Measurements from ENCODE around the gene ARHGAP5. TPM values are rescaled to one million over a fixed set of nuclear protein-coding genes. Genes with fewer than 3 reads are reported as not detected.
A peak's percentile ranks its signal among the peaks of the same experiment; 100 is the strongest.

The ARHGAP5 gene
- total and polyA plus RNA-seq, 2 experiments from 2014 or later: 22.1 to 72.6 TPM

DNA sequence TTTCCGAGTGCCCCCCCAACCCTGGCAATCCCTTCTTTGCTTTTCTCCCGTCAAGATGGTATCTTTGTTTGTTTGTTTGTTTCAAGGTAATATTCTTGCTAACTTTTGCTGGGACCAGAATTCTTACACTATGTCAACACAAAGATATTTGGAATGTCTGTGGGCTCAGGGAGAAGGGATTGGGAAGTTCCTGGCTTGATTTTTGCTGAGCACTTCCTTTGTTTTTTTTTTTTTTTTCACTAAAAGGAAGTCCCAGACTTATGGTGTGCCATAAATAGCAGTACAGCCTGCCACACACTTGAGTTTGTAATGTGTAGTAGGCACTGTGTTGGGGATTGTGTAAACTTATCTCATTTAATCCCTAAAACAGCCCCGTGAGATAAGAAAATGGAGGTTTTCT lies 113.6 kb downstream of the ARHGAP5 start:
- ATAC-seq (no peak), DNase-seq (ENCODE audit: low spot score) (no peak)
- Mint-ChIP-seq H3K27me3 (ENCODE audit: insufficient read depth, low read depth, poor library complexity) (no peaks in the 10 kb centered on the region), H3K27ac (no peak overlapping the region), H3K36me3 (ENCODE audit: low read depth) (0 out of 3 replicates have a peak, but pooled peaks cover 3% of the 10 kb centered on the region), H3K9me3 (peaks cover 8% of the 10 kb centered on the region), H3K4me1 (no peaks in the 10 kb centered on the region), H3K4me3 (no peak overlapping the region)
- Histone ChIP-seq H3K9me2 (ENCODE audit: insufficient read depth) (0 out of 2 replicates have a peak, but pooled peaks cover 3% of the 10 kb centered on the region), H3K4me2 (no peak overlapping the region), H3K79me2 (replicated peaks; ENCODE audit: insufficient read depth) (no peaks in the 10 kb centered on the region), H3K27me3 (ENCODE audit: insufficient read depth) (no peaks in the 10 kb centered on the region), H3K4me1 (ENCODE audit: insufficient read depth) (no peaks in the 10 kb centered on the region), H3F3A (replicated peaks; ENCODE audit: low read depth) (no peaks in the 10 kb centered on the region), H3K4me3 (no peak overlapping the region), H3K27ac (ENCODE audit: low read depth) (no peak overlapping the region), H3K36me3 (ENCODE audit: insufficient read depth) (no peaks in the 10 kb centered on the region; the same call in none of the 2 replicates), H2AFZ (0 out of 2 replicates have a peak overlapping the region, but pooled peaks have one; percentile 66), H4K20me1 (replicated peaks; ENCODE audit: insufficient read depth) (no peaks in the 10 kb centered on the region)
- no peak for TF ChIP-seq POLR2AphosphoS5 (IDR thresholded peaks at IDR 0.05; ENCODE audit: low read depth)
- TF ChIP-seq STAT1 (IDR thresholded peaks at IDR 0.05; ENCODE audit: unreplicated experiment): no peak
- no peak for TF ChIP-seq CREB1 (CRISPR knock-in tag; IDR thresholded peaks at IDR 0.05; ENCODE audit: low read depth)
- no peak for TF ChIP-seq ZNF331 (CRISPR knock-in tag; IDR thresholded peaks at IDR 0.05; ENCODE audit: low read depth)
- TF ChIP-seq NANOG (IDR thresholded peaks at IDR 0.05; ENCODE audit: borderline replicate concordance): no peak
- TF ChIP-seq, protein P1, sequence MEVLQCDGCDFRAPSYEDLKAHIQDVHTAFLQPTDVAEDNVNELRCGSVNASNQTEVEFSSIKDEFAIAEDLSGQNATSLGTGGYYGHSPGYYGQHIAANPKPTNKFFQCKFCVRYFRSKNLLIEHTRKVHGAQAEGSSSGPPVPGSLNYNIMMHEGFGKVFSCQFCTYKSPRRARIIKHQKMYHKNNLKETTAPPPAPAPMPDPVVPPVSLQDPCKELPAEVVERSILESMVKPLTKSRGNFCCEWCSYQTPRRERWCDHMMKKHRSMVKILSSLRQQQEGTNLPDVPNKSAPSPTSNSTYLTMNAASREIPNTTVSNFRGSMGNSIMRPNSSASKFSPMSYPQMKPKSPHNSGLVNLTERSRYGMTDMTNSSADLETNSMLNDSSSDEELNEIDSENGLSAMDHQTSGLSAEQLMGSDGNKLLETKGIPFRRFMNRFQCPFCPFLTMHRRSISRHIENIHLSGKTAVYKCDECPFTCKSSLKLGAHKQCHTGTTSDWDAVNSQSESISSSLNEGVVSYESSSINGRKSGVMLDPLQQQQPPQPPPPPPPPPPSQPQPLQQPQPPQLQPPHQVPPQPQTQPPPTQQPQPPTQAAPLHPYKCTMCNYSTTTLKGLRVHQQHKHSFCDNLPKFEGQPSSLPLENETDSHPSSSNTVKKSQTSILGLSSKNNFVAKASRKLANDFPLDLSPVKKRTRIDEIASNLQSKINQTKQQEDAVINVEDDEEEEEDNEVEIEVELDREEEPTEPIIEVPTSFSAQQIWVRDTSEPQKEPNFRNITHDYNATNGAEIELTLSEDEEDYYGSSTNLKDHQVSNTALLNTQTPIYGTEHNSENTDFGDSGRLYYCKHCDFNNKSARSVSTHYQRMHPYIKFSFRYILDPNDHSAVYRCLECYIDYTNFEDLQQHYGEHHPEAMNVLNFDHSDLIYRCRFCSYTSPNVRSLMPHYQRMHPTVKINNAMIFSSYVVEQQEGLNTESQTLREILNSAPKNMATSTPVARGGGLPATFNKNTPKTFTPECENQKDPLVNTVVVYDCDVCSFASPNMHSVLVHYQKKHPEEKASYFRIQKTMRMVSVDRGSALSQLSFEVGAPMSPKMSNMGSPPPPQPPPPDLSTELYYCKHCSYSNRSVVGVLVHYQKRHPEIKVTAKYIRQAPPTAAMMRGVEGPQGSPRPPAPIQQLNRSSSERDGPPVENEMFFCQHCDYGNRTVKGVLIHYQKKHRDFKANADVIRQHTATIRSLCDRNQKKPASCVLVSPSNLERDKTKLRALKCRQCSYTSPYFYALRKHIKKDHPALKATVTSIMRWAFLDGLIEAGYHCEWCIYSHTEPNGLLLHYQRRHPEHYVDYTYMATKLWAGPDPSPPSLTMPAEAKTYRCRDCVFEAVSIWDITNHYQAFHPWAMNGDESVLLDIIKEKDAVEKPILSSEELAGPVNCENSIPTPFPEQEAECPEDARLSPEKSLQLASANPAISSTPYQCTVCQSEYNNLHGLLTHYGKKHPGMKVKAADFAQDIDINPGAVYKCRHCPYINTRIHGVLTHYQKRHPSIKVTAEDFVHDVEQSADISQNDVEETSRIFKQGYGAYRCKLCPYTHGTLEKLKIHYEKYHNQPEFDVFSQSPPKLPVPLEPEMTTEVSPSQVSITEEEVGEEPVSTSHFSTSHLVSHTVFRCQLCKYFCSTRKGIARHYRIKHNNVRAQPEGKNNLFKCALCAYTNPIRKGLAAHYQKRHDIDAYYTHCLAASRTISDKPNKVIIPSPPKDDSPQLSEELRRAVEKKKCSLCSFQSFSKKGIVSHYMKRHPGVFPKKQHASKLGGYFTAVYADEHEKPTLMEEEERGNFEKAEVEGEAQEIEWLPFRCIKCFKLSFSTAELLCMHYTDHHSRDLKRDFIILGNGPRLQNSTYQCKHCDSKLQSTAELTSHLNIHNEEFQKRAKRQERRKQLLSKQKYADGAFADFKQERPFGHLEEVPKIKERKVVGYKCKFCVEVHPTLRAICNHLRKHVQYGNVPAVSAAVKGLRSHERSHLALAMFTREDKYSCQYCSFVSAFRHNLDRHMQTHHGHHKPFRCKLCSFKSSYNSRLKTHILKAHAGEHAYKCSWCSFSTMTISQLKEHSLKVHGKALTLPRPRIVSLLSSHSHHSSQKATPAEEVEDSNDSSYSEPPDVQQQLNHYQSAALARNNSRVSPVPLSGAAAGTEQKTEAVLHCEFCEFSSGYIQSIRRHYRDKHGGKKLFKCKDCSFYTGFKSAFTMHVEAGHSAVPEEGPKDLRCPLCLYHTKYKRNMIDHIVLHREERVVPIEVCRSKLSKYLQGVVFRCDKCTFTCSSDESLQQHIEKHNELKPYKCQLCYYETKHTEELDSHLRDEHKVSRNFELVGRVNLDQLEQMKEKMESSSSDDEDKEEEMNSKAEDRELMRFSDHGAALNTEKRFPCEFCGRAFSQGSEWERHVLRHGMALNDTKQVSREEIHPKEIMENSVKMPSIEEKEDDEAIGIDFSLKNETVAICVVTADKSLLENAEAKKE (CRISPR knock-in tag; IDR thresholded peaks at IDR 0.05): no peak
- TF ChIP-seq ZNF114 (CRISPR knock-in tag; IDR thresholded peaks at IDR 0.05): no peak
- TF ChIP-seq, protein P2, sequence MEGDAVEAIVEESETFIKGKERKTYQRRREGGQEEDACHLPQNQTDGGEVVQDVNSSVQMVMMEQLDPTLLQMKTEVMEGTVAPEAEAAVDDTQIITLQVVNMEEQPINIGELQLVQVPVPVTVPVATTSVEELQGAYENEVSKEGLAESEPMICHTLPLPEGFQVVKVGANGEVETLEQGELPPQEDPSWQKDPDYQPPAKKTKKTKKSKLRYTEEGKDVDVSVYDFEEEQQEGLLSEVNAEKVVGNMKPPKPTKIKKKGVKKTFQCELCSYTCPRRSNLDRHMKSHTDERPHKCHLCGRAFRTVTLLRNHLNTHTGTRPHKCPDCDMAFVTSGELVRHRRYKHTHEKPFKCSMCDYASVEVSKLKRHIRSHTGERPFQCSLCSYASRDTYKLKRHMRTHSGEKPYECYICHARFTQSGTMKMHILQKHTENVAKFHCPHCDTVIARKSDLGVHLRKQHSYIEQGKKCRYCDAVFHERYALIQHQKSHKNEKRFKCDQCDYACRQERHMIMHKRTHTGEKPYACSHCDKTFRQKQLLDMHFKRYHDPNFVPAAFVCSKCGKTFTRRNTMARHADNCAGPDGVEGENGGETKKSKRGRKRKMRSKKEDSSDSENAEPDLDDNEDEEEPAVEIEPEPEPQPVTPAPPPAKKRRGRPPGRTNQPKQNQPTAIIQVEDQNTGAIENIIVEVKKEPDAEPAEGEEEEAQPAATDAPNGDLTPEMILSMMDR (conservative IDR thresholded peaks at IDR 0.05; ENCODE audit: low read depth in 2 of 2): no peak
- TF ChIP-seq, protein P3, sequence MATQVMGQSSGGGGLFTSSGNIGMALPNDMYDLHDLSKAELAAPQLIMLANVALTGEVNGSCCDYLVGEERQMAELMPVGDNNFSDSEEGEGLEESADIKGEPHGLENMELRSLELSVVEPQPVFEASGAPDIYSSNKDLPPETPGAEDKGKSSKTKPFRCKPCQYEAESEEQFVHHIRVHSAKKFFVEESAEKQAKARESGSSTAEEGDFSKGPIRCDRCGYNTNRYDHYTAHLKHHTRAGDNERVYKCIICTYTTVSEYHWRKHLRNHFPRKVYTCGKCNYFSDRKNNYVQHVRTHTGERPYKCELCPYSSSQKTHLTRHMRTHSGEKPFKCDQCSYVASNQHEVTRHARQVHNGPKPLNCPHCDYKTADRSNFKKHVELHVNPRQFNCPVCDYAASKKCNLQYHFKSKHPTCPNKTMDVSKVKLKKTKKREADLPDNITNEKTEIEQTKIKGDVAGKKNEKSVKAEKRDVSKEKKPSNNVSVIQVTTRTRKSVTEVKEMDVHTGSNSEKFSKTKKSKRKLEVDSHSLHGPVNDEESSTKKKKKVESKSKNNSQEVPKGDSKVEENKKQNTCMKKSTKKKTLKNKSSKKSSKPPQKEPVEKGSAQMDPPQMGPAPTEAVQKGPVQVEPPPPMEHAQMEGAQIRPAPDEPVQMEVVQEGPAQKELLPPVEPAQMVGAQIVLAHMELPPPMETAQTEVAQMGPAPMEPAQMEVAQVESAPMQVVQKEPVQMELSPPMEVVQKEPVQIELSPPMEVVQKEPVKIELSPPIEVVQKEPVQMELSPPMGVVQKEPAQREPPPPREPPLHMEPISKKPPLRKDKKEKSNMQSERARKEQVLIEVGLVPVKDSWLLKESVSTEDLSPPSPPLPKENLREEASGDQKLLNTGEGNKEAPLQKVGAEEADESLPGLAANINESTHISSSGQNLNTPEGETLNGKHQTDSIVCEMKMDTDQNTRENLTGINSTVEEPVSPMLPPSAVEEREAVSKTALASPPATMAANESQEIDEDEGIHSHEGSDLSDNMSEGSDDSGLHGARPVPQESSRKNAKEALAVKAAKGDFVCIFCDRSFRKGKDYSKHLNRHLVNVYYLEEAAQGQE (IDR thresholded peaks at IDR 0.05; ENCODE audit: unreplicated experiment): no peak
- no peak for TF ChIP-seq EZH2 (IDR thresholded peaks at IDR 0.05; ENCODE audit: low read depth, unreplicated experiment)
- no peak for TF ChIP-seq EZH2phosphoT487 (IDR thresholded peaks at IDR 0.05; ENCODE audit: unreplicated experiment)
- TF ChIP-seq JUNB (IDR thresholded peaks at IDR 0.05; ENCODE audit: unreplicated experiment): no peak
- TF ChIP-seq, protein P4, sequence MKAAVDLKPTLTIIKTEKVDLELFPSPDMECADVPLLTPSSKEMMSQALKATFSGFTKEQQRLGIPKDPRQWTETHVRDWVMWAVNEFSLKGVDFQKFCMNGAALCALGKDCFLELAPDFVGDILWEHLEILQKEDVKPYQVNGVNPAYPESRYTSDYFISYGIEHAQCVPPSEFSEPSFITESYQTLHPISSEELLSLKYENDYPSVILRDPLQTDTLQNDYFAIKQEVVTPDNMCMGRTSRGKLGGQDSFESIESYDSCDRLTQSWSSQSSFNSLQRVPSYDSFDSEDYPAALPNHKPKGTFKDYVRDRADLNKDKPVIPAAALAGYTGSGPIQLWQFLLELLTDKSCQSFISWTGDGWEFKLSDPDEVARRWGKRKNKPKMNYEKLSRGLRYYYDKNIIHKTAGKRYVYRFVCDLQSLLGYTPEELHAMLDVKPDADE (IDR thresholded peaks at IDR 0.05): no peak
